DOHH2 (cell line): ENCODE results near the gene MRPL58.

Experiments used
- CTCF ChIP-seq: fragments of 200-600 bp; sonication (generic); IDR thresholded peaks from one replicate; pipeline ENCODE4 v1.5.1; 2014; ENCODE audit warnings: antibody characterized with exemption, mild to moderate bottlenecking, low read depth, low read length; ENCODE audit not compliant: poor library complexity, severe bottlenecking
- EZH2phosphoT487 ChIP-seq: fragments of 200-600 bp; sonication (generic); IDR thresholded peaks from 2 replicates; pipeline ENCODE4 v1.6.1; 2017; ENCODE audit warnings: borderline replicate concordance, mild to moderate bottlenecking, antibody characterized with exemption, low read length, moderate library complexity, mixed read lengths

- TF ChIP-seq CTCF (no peak), EZH2phosphoT487 (no peak)
These were observed 1.6 kb upstream of the MRPL58 start for GRCh38 chr17:75010683-75011400.
